ENCODE results near the gene CNGB1. TPM values are rescaled to one million over a fixed set of nuclear protein-coding genes. Genes with fewer than 3 reads are reported as not detected.

Gene CNGB1
- total and polyA plus RNA-seq, 7 experiments from 2014 or later = not detected

DNA sequence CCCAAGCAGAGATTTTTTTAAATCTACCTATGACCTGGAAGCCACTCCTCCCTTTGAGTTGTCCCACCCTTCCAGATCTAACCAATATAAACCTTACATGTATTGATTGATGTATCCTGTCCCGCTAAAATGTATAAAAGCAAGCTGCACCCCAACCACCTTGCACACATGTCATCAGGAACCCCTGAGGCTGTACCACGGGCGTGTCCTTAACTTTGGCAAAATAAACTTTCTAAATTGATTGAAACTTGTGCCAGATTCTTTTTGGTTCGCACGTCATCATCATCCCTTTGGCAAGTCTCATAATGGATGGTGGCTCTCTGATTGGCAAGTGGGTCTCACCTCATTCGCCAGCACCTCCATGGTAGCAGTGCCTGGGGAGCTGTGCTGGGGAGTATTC lies 60.2 kb downstream of the CNGB1 start:
- CTCF ChIA-PET = no interaction called here
- no peaks in the 10 kb centered on the region for H3K4me1 ChIP-seq (ENCODE audit: control insufficient read depth in 2 of 2, insufficient read depth in 2 of 2, low read length in 2 of 2)
- POLR2A ChIA-PET = no interaction called here
- Mint-ChIP-seq H3K4me1 (peaks cover 0 to 4% (median 0%) of the 10 kb centered on the region in 7 donors), H3K27ac (no peak overlapping the region), H3K36me3 (no peaks in the 10 kb centered on the region), H3K27me3 (peaks cover 0 to 5% (median 3%) of the 10 kb centered on the region in 5 donors), H3K4me3 (no peak overlapping the region), H3K9me3 (no peaks in the 10 kb centered on the region)
- H3K9me3 ChIP-seq (ENCODE audit: control insufficient read depth in 2 of 3, low read length in 3 of 3) = no peaks in the 10 kb centered on the region
- no peak overlapping the region for H3K27ac ChIP-seq (ENCODE audit: low read depth, low read length)
- H3K36me3 ChIP-seq (ENCODE audit: control insufficient read depth in 2 of 3, insufficient read depth in 3 of 3, low read length in 3 of 3) = no peaks in the 10 kb centered on the region
- no peak for ATAC-seq
- intact Hi-C loops (cut with micrococcal nuclease) = no loop called here
- H3K4me3 ChIP-seq (ENCODE audit: low read length) = no peak overlapping the region
- DNase-seq = no peak
- H3K27me3 ChIP-seq (ENCODE audit: control insufficient read depth in 2 of 2, insufficient read depth in 2 of 2, low read length in 2 of 2) = no peaks in the 10 kb centered on the region

- no peaks in the 10 kb centered on the region for H3K9me3 Mint-ChIP-seq
Measured at GRCh38 chr16:57908409-57908987, 62.4 kb downstream of the CNGB1 start.

GRCh38 chr16:57906382-57907316 lies 64.3 kb downstream of the CNGB1 start:
- H3K4me1 Mint-ChIP-seq = no peaks in the 10 kb centered on the region
- CTCF ChIA-PET = interaction anchor here (0.8 to 3.1 kb wide), 8 partner anchors 28 to 336 kb away, joined by 3 to 16 read pairs (median 3); no protein-coding TSS in a partner anchor
- no peaks in the 10 kb centered on the region for H3K27me3 ChIP-seq (ENCODE audit: control insufficient read depth in 2 of 2, insufficient read depth in 2 of 2, low read length in 2 of 2)
- no peaks in the 10 kb centered on the region for H3K36me3 Mint-ChIP-seq
- intact Hi-C loops (cut with micrococcal nuclease) = no loop called here
- no peak overlapping the region for H3K27ac ChIP-seq (ENCODE audit: low read depth, low read length)
- no peak overlapping the region for H3K4me3 ChIP-seq (ENCODE audit: low read length)
- peaks cover 0 to 2% (median 0%) of the 10 kb centered on the region in 11 donors for H3K9me3 Mint-ChIP-seq
- no peaks in the 10 kb centered on the region for H3K4me1 ChIP-seq (ENCODE audit: control insufficient read depth in 2 of 2, insufficient read depth in 2 of 2, low read length in 2 of 2)
- no peak overlapping the region for H3K4me3 Mint-ChIP-seq
- H3K27ac Mint-ChIP-seq = no peak overlapping the region
- H3K36me3 ChIP-seq (ENCODE audit: control insufficient read depth in 2 of 3, insufficient read depth in 3 of 3, low read length in 3 of 3) = no peaks in the 10 kb centered on the region
- POLR2A ChIA-PET = no interaction called here
- ATAC-seq = peak; percentile 54
- DNase-seq = peak in 5 of 9 donors; percentile 6 to 27 (median 16)
- peaks cover 4 to 10% (median 6%) of the 10 kb centered on the region in 5 donors for H3K27me3 Mint-ChIP-seq
- H3K9me3 ChIP-seq (ENCODE audit: control insufficient read depth in 2 of 3, low read length in 3 of 3) = no peaks in the 10 kb centered on the region

More at GRCh38 chr16:57908409-57908987, 62.4 kb downstream of the CNGB1 start:
- H3K27ac ChIP-seq (ENCODE audit: low read depth, low read length) = no peak overlapping the region
- Mint-ChIP-seq H3K27ac (no peak overlapping the region), H3K36me3 (no peaks in the 10 kb centered on the region), H3K4me3 (no peak overlapping the region), H3K4me1 (no peaks in the 10 kb centered on the region), H3K27me3 (peaks cover 0 to 7% (median 3%) of the 10 kb centered on the region in 5 donors)
- no peaks in the 10 kb centered on the region for H3K27me3 ChIP-seq (ENCODE audit: control insufficient read depth in 2 of 2, insufficient read depth in 2 of 2, low read length in 2 of 2)
- ATAC-seq (no peak), DNase-seq (no peak)
- no peaks in the 10 kb centered on the region for H3K9me3 ChIP-seq (ENCODE audit: control insufficient read depth in 2 of 3, low read length in 3 of 3)
- intact Hi-C loops (cut with micrococcal nuclease) = no loop called here
- ChIA-PET CTCF (interaction anchor here (0.7 to 3.1 kb wide), 4 partner anchors 10 to 93 kb away, joined by 3 to 16 read pairs (median 5); partner anchors contain the start of gene USB1), POLR2A (no interaction called here)
- H3K4me3 ChIP-seq (ENCODE audit: low read length) = no peak overlapping the region
- H3K4me1 ChIP-seq (ENCODE audit: control insufficient read depth in 2 of 2, insufficient read depth in 2 of 2, low read length in 2 of 2) = no peaks in the 10 kb centered on the region
- no peaks in the 10 kb centered on the region for H3K36me3 ChIP-seq (ENCODE audit: control insufficient read depth in 2 of 3, insufficient read depth in 3 of 3, low read length in 3 of 3)

GRCh38 chr16:57904101-57904500 lies 66.8 kb downstream of the CNGB1 start:
- H3K9me3 Mint-ChIP-seq = peaks cover 0 to 2% (median 0%) of the 10 kb centered on the region in 11 donors
- CTCF ChIA-PET = no interaction called here

GRCh38 chr16:57903656-57904055 lies 67.3 kb downstream of the CNGB1 start:
- H3K4me3 ChIP-seq (ENCODE audit: low read length) = no peak overlapping the region
- no peak for ATAC-seq
- H3K27me3 ChIP-seq (ENCODE audit: control insufficient read depth in 2 of 2, insufficient read depth in 2 of 2, low read length in 2 of 2) = no peaks in the 10 kb centered on the region
- intact Hi-C loops (cut with micrococcal nuclease) = no loop called here
- no peaks in the 10 kb centered on the region for H3K36me3 Mint-ChIP-seq
- POLR2A ChIA-PET = no interaction called here
- no peaks in the 10 kb centered on the region for H3K9me3 ChIP-seq (ENCODE audit: control insufficient read depth in 2 of 3, low read length in 3 of 3)
- CTCF ChIA-PET = interaction anchor here (6.2 kb wide), 1 partner anchor 96 kb away, joined by 43 read pairs; the partner anchor contains the start of genes USB1 and ZNF319
- H3K4me1 Mint-ChIP-seq = peaks cover 0 to 5% (median 3%) of the 10 kb centered on the region in 7 donors
- H3K9me3 Mint-ChIP-seq = peaks cover 0 to 2% (median 0%) of the 10 kb centered on the region in 11 donors
- H3K27ac Mint-ChIP-seq = no peak overlapping the region
- H3K27ac ChIP-seq (ENCODE audit: low read depth, low read length) = no peak overlapping the region
- no peaks in the 10 kb centered on the region for H3K36me3 ChIP-seq (ENCODE audit: control insufficient read depth in 2 of 3, insufficient read depth in 3 of 3, low read length in 3 of 3)
- H3K4me1 ChIP-seq (ENCODE audit: control insufficient read depth in 2 of 2, insufficient read depth in 2 of 2, low read length in 2 of 2) = no peaks in the 10 kb centered on the region
- no peak for DNase-seq
- H3K27me3 Mint-ChIP-seq = peaks cover 4 to 11% (median 11%) of the 10 kb centered on the region in 5 donors
- no peak overlapping the region for H3K4me3 Mint-ChIP-seq

More at GRCh38 chr16:57904101-57904500, 66.8 kb downstream of the CNGB1 start:
- Mint-ChIP-seq H3K4me3 (no peak overlapping the region), H3K4me1 (peaks cover 0 to 5% (median 3%) of the 10 kb centered on the region in 7 donors), H3K27ac (no peak overlapping the region), H3K27me3 (peaks cover 4 to 11% (median 11%) of the 10 kb centered on the region in 5 donors), H3K36me3 (no peaks in the 10 kb centered on the region)
- no peak for ATAC-seq
- Histone ChIP-seq H3K36me3 (ENCODE audit: control insufficient read depth in 2 of 3, insufficient read depth in 3 of 3, low read length in 3 of 3) (no peaks in the 10 kb centered on the region), H3K4me1 (ENCODE audit: control insufficient read depth in 2 of 2, insufficient read depth in 2 of 2, low read length in 2 of 2) (no peaks in the 10 kb centered on the region), H3K4me3 (ENCODE audit: low read length) (no peak overlapping the region), H3K27ac (ENCODE audit: low read depth, low read length) (no peak overlapping the region), H3K27me3 (ENCODE audit: control insufficient read depth in 2 of 2, insufficient read depth in 2 of 2, low read length in 2 of 2) (no peaks in the 10 kb centered on the region), H3K9me3 (ENCODE audit: control insufficient read depth in 2 of 3, low read length in 3 of 3) (no peaks in the 10 kb centered on the region)
- DNase-seq = no peak
- POLR2A ChIA-PET = no interaction called here
- intact Hi-C loops (cut with micrococcal nuclease) = no loop called here

DNA sequence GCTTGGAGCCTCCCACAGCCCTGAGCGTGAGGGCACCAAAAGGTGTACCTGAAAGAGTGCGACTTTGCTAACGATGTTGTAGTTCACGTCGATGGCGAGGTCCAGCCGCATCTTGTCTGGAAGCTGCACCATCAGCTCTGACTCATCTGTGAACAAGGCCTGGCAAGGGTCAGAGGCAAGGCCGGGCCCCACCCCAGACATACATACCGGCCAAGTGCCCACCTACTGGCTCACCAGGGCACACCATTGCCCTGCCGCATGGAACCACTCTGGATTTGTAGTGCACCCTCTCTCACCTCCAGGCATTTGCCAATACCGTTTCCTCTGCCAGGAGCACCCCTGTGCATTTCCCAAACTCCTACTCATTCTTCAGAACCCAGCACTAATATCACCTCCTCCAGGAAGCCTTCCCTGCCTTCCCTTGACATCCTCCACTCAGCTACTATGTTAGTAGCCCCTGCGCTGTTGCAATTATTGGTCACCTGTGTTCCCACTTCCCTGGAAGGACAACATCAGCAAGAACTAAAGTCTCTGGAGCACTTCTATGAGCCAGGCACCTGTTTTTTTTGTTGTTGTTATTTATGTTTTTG lies 69.4 kb downstream of the CNGB1 start:
- no peaks in the 10 kb centered on the region for H3K4me1 ChIP-seq (ENCODE audit: control insufficient read depth in 2 of 2, insufficient read depth in 2 of 2, low read length in 2 of 2)
- no peaks in the 10 kb centered on the region for H3K36me3 ChIP-seq (ENCODE audit: control insufficient read depth in 2 of 3, insufficient read depth in 3 of 3, low read length in 3 of 3)
- no peaks in the 10 kb centered on the region for H3K27me3 ChIP-seq (ENCODE audit: control insufficient read depth in 2 of 2, insufficient read depth in 2 of 2, low read length in 2 of 2)
- peaks cover 4 to 11% (median 8%) of the 10 kb centered on the region in 5 donors for H3K27me3 Mint-ChIP-seq
- no peak for DNase-seq
- no peak overlapping the region for H3K27ac ChIP-seq (ENCODE audit: low read depth, low read length)
- H3K4me3 ChIP-seq (ENCODE audit: low read length) = no peak overlapping the region
- peak overlapping the region in 1 of 9 donors; percentile 81 for H3K27ac Mint-ChIP-seq
- ChIA-PET CTCF (interaction anchor here (6.2 kb wide), 1 partner anchor 99 kb away, joined by 43 read pairs; the partner anchor contains the start of genes USB1 and ZNF319), POLR2A (interaction anchor here (0.7 kb wide), 1 partner anchor 98 kb away, joined by 4 read pairs; no protein-coding TSS in a partner anchor)
- peaks cover 0 to 5% (median 3%) of the 10 kb centered on the region in 7 donors for H3K4me1 Mint-ChIP-seq
- no peak overlapping the region for H3K4me3 Mint-ChIP-seq
- no peak for ATAC-seq
- intact Hi-C loops (cut with micrococcal nuclease) = no loop called here
- no peaks in the 10 kb centered on the region for H3K36me3 Mint-ChIP-seq
- peaks cover 0 to 2% (median 0%) of the 10 kb centered on the region in 11 donors for H3K9me3 Mint-ChIP-seq
- no peaks in the 10 kb centered on the region for H3K9me3 ChIP-seq (ENCODE audit: control insufficient read depth in 2 of 3, low read length in 3 of 3)

Data from naive thymus-derived CD4-positive, alpha-beta T cell (primary cell).